Kidney capillary endothelial cell (primary cell): Measurements from ENCODE around the gene STX18.
A peak's percentile ranks its signal among the peaks of the same experiment; 100 is the strongest.
"Not testable (repeated sequence)": the region's sequence is repeated elsewhere in the genome, so short reads cannot be mapped to it uniquely, and the experiment has no call there.

Source experiments
- DNase-seq: peaks from one replicate; pipeline ENCODE4 v3.0.0-alpha.2; 2018; ENCODE audit warnings: low spot score

STX18 gene

DNA sequence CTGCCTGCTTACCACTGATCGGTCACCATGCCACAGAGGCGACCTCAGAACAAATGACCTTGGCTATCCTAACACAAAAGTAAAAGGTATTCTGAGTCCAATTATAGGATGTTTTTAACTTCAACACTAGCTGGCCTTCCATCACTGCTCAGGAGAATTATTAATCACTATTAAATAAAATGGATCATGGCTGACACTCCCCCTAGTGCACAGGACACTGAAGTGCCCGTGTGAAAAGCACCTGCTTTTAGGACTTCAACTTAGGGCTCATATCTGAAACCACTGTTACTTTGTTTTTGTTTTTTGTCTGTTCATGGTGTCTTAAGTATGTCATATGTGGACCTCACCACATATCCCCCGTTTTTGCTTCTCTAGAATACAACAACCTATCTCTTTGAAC is 33.9 kb downstream of the STX18 start:
- no peak for DNase-seq

DNA sequence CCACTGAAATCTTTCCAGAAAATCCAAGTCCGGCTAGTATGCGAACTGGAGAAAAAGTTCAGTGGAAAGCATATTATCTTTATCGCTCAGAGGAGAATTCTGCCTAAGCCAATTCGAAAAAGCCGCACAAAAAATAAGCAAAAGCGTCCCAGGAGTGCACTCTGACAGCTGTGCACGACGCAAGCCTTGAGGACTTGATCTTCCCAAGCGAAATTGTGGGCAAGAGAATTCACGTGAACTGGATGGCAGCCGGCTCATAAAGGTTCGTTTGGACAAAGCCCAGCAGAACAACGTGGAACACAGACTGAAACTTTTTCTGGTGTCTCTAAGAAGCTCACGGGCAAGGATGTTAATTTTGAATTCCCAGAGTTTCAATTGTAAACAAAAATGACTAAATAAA is 34.4 kb downstream of the STX18 start:
- no peak for DNase-seq

DNA sequence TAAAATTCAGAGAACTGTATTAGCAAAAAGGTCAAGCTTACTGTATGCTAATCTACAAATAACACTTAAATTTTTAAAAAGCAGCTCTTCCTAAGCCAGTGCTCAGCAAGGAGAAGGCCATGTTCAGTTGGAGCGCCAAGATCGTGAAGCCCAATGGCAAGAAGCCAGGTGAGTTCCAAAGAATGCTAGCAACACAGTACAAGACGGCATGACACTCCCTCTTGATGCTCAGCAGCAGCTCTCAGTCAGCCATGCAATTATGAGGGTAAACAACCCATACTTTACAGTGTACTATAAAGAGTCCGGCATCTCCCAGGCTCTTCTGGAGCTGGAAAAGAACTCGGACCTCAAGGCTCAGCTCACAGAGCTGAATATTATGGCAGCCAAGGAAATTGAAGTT is 34.9 kb downstream of the STX18 start:
- no peak for DNase-seq

DNA sequence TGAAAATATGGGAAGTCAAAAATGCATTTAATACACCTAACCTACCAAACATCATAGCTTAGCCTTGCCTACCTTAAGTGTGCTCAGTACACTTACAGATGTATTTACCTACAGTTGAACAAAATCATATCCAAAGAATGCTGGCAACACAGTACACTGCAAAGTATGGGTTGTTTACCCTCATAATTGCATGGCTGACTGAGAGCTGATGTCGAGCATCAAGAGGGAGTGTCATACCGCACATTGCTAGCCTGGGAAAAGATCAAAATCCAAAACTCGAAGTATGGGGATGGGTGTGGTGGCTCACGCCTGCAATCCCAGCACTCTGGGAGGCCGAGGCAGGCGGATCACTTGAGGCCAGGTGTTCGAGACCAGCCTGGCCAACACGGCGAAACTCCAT is 36.6 kb downstream of the STX18 start:
- DNase-seq: not testable (repeated sequence)

DNA sequence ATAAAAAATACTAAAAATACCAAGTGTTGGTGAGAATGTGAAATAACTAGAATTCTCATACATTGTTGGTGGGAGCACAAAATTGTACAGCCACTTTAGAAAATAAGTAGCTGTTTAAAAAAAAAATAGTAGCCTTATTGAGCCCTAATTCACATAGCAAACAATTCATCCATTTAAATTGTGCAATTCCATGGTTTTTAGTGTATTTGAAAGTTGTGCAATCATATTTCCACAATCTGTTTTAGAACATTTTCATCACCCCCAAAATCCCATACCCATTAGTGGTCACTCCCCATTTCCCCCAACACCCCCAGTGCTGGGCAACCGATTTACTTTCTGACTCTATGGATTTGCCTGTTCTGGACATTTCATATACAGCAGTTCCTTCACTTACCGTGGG is 37.1 kb downstream of the STX18 start:
- DNase-seq: no peak

DNA sequence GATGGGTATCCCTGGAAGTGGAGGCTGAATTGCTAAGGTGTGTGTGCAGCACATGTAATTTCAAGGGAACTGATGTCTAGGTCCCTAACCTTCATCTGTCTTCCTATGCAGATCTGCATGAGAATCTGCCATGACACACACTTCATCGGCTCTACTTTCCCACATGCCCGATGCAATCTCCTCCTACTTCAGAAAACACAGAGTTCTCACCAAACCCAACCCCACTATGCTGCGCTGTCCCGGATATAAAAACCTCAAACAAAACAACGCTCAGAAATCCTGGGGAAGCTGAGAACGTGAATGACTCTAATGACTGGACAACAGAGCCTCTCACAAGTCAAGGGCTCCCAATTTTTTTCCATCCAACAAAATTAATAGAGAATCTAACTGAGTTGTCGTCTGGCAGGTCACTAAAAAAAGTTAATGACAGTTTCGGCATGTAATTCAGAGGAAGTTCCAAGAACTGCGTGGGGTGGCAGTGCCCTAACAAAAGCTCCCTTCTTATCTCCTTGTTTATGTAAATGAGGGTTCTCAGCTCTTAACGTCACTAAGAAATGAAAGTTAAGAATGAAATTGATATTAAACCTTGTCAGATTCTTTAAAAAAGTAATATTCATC is 39.0 kb downstream of the STX18 start:
- no peak for DNase-seq

DNA sequence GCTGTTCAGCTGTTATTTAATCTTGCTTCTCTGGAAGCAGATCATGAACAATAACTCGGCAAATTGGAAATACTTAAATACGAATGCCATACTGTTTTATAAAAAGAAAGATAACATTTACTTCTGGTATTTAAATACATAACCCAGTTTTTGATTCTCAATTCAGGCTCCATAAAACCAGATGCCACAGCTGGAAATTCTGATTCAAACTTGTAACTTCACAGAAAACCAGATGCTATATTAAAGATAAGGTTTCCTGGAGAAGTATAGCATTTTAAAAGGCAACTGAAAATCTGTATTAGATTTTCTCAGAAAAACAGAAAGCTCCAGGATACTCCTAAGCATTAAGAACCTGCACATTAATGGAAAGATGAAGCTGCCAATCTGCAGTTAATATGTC is 40.2 kb downstream of the STX18 start:
- no peak for DNase-seq

DNA sequence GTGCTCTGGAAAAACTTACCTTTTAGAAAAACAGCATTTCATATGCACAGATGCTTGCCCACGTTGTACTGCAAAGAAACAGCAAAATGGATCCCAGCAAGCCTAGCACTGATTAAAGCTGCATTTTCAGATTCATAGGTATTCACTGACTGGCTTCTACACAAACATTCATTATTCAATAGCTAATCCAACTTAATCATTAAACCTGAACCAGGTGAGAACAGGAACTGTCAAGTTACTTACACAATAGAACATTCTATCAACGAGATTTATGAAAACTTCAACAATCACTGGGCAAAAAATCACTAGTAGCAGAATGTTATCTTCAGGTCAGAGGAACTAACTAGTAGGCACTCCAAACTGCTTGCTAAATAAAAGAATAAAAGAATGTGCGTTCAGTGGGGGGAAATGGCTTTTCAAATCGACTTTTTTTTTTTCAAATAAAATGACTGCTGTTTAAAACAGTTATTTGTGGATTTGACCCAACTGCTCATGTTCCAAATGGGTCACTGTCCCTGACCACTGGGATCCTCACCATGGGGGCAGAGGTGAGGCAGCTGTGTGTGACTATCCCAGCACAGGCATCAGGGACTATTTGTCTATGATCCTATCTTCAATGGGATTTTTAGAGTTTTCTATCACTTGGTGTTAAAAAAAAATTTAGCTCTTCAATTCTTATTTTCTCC is 42.3 kb downstream of the STX18 start:
- DNase-seq: no peak

DNA sequence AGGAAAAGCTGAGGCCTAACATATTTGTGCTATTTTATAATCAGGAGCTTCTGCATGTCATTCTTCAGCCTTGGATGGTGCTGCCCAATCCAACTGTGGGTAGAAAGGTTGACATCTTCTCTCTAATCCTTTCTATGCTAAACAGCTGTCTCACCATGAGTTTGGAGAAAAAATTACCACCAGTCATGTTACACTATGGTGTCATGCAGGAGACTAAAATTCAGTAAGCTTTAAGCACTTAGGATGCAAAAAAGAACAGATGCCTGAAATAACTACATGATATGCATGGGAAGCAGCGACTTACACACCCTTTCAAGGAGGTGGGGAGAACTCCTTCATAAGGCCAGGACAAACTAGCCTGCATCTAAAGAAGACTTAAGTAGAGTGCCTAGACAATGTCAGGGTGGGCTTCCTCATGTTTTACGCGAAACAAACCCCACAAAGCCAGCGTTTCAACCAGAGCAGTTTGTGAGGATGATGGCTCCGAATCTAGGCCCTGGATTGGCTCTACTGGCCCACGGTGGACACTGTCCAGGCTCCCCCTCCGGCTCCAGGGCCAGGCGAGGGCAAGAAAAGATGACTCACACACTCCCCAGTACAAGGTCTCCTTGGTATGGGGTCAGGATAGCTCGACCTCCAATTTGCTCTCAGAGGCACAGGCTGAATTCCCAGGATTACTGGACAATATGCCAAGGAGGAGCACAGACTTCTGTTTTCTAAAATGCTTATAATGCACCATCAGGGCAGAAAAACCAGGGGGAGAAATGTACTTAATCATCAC is 45.1 kb downstream of the STX18 start:
- no peak for DNase-seq

DNA sequence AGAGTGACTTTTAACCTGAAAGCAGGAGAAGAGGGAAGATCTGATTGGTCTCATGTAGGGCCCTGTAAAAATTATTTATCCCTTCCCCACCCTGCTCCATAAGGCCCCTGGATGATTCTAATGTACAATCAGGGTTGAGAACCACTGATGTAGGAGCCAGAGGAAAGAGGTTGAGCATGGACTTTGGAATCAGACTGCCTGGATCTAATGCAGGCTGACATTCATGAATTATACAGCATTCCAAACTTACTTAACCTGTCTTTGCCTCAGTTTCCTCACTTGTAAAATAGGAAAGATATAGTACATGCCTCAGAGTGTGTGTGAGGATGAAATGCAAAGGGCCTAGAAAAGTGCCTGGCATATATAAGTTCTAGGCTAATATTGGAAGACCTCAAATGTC is 47.0 kb downstream of the STX18 start:
- no peak for DNase-seq

DNA sequence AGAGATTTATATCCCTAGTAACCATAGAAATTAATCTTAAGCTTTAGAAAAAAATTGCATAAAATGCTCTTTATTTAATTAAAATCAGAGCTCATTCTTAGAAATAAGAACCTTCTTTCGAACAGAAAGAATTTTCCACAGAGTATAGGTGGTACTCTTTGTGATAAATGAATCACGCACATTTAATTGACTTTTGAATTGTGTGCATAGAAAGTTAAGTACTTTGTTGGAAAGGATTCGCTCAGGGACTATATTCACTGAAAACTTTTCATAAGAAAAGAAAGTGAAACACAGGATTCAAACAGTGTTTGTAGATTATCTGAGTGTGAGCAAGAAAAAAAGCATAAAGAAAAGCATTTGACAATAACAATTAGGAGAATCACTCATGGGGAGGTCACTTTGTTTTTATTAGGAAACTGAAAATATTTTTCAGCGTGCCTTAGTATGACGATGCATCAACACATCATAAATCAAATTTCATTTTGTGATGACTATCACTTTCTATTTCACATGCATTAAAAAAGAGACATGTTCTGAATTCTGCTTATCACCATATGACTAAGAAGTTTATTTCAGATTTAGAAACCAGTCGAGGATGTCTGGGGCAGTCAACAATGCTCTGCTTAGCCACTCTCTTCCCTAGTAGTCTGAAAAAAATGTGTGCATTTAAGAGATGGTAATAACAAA is 49.5 kb downstream of the STX18 start:
- DNase-seq: peak; percentile 38

DNA sequence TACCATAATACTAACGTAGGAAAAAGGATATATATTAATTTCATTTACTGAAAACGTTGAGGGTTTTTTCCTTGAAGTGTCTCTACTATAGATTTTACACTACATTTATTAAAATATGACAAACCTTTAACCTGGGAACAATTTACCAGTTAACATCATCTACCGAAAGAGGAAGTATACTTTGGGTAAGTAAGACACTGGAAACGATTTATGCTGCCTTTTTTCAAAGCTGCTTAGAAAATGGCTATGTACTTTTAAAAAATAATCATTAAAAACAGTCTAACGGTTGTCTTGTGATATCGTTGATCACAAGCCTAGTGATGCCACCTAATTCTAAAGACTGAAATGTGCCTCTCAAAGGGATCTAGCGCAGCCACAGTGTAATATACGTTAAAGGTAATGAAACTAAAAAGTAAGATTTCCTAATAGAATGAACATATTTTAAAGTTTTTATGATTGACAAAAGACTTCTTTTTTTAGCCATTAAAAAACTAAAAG is 50.4 kb downstream of the STX18 start:
- DNase-seq: no peak

DNA sequence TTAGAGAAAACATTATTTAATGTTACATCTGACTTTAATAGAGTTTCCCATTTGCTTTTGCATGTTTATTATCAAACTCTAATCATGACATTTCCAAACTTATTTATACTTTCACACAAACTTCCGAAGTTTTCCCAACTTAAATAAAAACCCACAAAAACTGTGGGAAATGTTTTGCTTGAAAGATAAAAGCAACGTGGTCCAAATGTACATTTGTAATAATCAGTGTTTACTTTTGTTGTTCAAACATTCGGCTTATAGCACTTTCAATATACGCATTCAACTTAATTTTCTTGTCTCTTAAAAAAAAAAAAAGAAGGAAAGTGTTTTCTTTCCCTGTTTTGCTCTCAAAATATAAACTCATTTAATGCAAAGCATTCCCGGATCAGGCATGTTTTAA is 51.0 kb downstream of the STX18 start:
- DNase-seq: no peak

DNA sequence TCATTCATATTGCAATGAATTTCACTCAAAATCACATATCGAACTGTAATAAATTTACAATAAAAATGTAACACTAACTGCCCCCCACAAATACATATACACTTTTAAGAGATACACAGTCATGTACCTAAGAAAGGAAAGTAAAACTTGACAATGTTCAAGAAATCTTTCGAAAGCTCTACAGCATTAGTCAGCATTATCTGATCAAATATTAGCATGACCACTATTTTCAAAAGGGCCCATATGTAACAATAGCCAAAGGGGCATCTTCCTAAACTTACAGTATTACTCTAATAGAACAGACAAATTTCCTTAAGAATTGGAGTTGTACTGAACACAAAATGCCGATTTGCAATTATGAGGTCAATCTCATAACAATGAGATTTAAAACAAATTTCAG is 51.8 kb downstream of the STX18 start:
- DNase-seq: no peak

DNA sequence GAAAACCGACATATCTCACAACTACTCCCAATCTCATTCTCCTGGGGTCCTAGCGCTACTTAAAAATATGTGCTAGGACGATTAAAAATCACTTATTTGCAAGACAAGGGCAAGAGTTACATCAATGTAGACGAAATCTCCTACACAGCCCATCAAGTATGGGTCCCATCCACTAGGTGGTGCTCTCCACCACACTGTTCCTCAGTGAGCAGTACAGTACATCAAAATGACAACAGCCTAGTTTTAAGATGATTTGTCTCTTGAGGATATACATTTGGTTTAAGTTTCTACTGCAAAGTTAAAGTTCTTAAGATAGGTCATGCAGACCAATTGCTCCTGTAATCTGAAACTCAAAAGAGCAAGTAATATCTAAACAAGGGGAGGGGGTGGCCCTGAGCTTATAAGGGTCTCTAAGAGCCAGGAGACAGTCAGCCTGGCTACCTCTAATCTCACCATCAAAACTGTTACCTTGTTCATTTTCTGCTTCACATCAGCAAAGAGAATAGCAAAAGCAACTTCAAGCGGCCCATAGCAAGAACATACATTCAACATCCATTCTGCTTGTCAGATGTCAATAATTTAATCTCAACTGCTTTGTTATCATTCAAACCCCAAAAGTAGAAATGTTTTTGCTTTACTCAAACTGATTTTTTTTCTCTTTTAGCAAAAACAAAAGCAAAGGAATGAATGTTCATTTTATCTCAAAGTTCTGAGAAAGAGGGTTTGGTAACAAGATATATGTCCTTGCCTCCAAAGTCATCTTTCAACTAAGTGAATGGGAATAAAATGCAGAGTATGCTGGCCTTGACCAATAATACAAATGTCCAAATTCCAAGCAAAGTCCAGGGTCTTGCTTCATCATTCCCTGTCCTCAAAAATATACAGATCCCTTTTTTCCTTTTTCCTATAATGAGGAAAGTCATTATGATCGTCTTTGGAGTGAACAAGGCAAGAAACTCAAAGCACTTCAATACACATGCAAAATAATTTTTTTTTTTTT is 53.1 kb downstream of the STX18 start:
- peak; percentile 70 for DNase-seq

DNA sequence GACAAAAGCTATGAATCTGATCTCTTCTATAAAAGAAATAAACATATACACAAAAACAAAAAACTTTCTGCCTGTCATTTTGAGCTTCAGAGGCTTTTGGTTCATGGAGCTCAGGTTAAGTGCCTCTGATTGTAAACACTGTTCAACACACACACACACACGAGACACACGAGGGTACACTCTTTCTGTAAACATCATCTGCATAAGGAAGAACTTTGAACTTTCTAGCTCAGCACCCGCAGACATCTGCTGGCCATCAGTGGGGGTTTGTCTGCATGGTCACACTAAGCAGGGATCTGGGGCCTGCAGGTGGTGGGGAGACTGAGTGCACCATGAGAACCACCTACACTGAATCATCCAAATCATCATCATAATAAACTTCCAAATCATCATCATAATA is 54.9 kb downstream of the STX18 start:
- no peak for DNase-seq

DNA sequence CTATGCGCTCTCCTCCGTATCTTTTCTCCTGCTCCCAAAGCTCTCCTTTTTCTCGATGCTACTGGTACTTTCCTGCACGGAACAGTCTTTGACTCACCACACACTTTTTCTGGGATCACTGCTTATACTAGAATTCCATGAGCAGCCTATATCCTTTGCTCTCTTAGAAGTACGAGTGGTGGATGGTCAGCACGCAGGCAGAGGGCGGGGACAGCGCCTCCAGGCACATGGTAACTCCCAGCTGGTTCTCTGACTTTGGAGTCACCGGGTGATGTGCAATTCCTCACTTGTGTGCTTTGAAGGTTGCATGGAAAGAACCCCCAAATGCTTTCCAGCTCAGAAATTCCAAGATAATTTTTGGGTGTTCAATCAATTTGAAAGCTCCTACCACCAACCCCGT is 56.0 kb downstream of the STX18 start:
- DNase-seq: no peak

DNA sequence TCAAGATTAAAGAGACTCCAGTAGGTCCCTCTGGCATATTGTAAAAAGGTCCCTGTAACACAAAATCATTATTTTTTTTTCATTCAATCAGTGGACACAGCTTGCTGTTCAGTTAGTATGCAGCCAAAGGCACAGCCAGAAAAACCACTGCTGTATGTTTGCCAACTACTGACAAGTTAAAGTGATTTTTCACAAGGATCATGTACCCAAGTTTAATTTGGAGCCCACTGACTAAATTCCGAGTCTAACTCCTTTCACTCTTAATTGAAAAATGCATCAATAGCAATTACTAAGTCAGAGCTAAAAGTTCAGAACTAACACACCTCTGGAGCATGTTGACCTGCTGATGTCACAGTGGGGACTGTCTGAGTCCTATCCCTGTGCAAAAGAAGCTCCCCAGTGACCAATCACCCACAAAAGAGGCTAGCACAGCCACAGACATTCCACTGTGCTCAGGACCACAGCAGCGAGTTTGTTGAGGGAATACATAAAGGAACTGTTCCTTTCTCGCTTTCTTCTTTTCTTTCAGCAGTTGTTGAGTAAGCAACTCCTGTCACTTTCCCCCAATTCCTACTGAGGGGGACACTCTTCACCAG is 60.4 kb downstream of the STX18 start:
- no peak for DNase-seq

DNA sequence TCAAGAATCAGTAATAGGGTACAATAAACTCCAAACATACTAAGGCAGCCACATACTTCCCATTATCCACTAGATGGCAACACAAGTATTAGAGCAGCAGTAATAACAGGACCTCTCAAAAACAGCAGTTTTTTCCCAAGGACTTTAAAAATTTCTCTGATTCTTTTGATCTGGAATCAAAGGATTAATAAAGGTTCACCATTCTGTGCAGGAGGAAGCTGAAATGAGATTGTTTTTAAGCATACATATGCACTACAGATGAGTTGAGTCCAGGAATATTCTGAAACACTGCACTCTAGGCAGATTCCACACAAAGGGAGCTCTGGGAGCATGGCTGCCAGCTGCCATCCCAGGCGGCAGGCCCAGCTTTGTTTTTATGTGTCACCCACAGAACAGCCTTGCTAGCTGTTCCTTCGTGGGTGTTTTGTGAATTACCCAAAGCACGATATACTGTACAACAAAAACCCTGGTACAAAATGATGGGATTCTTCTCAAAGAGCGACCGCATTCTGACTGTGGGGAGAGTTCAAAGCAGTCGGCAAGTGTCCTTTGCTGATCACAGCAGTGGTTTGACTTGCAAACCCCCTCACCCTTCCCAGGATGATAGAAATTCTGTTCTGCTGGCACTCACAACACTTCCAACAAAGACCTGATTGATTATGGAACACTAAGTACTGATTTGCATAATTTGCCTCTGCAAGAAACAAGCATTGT is 61.0 kb downstream of the STX18 start:
- DNase-seq: no peak

DNA sequence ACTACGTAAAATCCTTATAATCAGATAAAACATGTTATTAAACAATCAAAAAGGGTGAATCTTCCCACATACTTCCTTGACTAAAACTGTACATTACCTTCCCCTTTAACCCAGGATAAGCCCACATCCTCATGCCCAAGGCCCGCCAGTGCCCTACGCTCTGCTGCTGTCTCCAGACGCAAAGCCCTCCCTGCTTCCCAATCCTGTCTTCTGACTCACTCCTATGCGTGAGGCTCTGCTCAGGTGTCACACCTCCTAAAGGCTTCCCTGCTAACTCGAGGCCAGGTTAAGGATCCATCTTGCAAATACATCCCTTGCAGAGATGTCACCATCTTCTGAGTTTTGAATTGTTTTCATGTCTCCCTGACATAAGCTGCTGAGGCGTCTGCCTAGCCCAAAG is 61.6 kb downstream of the STX18 start:
- no peak for DNase-seq
